ENCODE results near the gene EGFR. TPM values are rescaled to one million over a fixed set of nuclear protein-coding genes. Genes with fewer than 3 reads are reported as not detected.

Gene EGFR
- total RNA-seq, 1 donor from 2014 or later = 19.4 TPM

DNA sequence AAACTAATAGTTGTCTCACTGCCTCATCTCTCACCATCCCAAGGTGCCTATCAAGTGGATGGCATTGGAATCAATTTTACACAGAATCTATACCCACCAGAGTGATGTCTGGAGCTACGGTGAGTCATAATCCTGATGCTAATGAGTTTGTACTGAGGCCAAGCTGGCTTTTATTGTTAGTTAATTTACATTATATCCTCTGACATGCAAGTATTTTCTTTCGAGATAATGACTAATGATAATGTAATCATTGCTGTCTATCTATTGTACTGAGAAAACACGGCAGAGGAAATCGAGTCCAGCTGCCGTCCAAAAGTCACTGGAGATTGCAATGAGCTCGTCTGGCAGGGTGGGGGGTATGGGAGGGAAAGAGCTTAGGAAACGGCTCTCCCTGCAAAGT lies 173.9 kb downstream of the EGFR start:
- no peak for DNase-seq (ENCODE audit: low spot score in 2 of 2, unreplicated experiment in 2 of 2)
- H3K27ac Mint-ChIP-seq = no peak overlapping the region
- H3K36me3 Mint-ChIP-seq = peaks cover 2% of the 10 kb centered on the region
- peaks cover 16% of the 10 kb centered on the region for H3K4me1 Mint-ChIP-seq
- no peaks in the 10 kb centered on the region for H3K9me3 Mint-ChIP-seq
- TF ChIP-seq, protein P1, sequence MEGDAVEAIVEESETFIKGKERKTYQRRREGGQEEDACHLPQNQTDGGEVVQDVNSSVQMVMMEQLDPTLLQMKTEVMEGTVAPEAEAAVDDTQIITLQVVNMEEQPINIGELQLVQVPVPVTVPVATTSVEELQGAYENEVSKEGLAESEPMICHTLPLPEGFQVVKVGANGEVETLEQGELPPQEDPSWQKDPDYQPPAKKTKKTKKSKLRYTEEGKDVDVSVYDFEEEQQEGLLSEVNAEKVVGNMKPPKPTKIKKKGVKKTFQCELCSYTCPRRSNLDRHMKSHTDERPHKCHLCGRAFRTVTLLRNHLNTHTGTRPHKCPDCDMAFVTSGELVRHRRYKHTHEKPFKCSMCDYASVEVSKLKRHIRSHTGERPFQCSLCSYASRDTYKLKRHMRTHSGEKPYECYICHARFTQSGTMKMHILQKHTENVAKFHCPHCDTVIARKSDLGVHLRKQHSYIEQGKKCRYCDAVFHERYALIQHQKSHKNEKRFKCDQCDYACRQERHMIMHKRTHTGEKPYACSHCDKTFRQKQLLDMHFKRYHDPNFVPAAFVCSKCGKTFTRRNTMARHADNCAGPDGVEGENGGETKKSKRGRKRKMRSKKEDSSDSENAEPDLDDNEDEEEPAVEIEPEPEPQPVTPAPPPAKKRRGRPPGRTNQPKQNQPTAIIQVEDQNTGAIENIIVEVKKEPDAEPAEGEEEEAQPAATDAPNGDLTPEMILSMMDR (IDR thresholded peaks at IDR 0.05; ENCODE audit: unreplicated experiment) = no peak
- H3K27me3 Mint-ChIP-seq (ENCODE audit: low read depth) = peaks cover 1% of the 10 kb centered on the region
- H3K4me3 Mint-ChIP-seq = no peak overlapping the region

DNA sequence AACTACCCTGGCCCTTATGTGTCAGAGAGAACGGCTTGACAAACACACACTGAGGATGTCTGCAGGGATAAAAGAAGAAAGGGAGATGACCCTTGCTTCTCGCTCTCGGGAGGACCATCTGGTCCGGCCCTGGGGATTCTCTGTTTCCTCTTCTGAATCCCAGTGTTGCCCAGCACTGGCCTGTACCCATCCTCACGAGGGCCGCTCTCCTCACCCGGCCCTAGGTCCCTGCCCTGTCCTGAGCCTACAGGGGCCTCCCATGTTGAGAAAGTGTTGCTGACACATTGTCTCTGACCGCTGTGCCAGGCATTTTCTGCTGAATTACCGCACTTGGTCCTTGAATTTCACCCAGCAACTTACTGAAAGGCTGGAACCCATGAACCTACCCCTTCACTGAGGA lies 174.4 kb downstream of the EGFR start:
- TF ChIP-seq, protein P1 (IDR thresholded peaks at IDR 0.05; ENCODE audit: unreplicated experiment) = no peak
- Mint-ChIP-seq H3K9me3 (no peaks in the 10 kb centered on the region), H3K27ac (no peak overlapping the region), H3K4me3 (no peak overlapping the region), H3K27me3 (ENCODE audit: low read depth) (peaks cover 1% of the 10 kb centered on the region), H3K36me3 (peaks cover 2% of the 10 kb centered on the region), H3K4me1 (peaks cover 12% of the 10 kb centered on the region)
- no peak for DNase-seq (ENCODE audit: low spot score in 2 of 2, unreplicated experiment in 2 of 2)

DNA sequence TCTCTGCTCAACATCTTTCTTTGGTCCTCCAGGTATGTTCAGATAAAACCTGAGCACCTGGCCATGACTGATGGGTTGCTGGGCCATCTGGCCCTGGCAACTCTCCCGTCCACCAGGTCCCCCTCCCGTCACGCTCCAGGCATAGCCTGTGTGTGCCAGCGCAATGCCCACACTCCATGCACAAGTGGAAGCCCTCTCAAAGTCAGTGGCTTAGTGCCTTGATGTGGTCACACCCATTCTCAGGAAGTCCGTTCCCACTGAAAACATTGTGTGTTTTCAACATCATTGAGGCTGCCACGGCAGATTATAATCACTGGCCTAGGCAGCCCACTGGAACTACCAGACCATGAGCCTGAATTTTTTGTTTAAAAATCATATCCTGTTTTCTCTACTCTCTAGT lies 175.7 kb downstream of the EGFR start:
- H3K27me3 Mint-ChIP-seq (ENCODE audit: low read depth) = peaks cover under 1% of the 10 kb centered on the region
- H3K27ac Mint-ChIP-seq = no peak overlapping the region
- TF ChIP-seq, protein P1 (IDR thresholded peaks at IDR 0.05; ENCODE audit: unreplicated experiment) = no peak
- no peak overlapping the region for H3K4me3 Mint-ChIP-seq
- peaks cover 2% of the 10 kb centered on the region for H3K36me3 Mint-ChIP-seq
- no peaks in the 10 kb centered on the region for H3K9me3 Mint-ChIP-seq
- no peak for DNase-seq (ENCODE audit: low spot score in 2 of 2, unreplicated experiment in 2 of 2)
- peaks cover 5% of the 10 kb centered on the region for H3K4me1 Mint-ChIP-seq

DNA sequence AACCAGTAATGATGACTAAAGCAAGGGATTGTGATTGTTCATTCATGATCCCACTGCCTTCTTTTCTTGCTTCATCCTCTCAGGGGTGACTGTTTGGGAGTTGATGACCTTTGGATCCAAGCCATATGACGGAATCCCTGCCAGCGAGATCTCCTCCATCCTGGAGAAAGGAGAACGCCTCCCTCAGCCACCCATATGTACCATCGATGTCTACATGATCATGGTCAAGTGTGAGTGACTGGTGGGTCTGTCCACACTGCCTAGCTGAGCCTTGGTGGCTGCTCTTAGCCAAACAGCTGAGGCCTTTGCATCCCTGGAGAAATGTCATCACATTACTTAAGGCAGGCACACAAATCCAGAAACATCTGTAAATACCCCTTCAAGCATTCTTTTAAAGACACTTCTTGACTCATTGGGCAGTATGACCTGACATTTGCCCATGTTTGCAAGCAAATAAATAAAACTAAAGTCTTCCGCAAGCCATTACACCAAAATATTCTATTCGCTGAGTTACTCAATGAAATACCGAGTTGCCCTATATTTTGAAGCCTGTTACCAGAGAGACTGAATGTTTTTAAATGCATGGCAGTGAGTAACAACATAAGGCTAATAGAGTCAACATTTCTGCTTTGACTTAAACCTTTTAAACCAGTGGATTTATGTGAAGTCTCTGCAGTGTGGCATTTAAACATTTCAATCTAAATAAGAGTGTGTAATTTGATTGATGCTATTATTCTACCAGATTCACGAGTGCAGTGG lies 180.0 kb downstream of the EGFR start:
- H3K4me1 Mint-ChIP-seq = no peaks in the 10 kb centered on the region
- no peaks in the 10 kb centered on the region for H3K9me3 Mint-ChIP-seq
- DNase-seq (ENCODE audit: low spot score in 2 of 2, unreplicated experiment in 2 of 2) = no peak
- no peak overlapping the region for H3K27ac Mint-ChIP-seq
- peaks cover 9% of the 10 kb centered on the region for H3K36me3 Mint-ChIP-seq
- H3K4me3 Mint-ChIP-seq = no peak overlapping the region
- TF ChIP-seq, protein P1 (IDR thresholded peaks at IDR 0.05; ENCODE audit: unreplicated experiment) = no peak
- no peaks in the 10 kb centered on the region for H3K27me3 Mint-ChIP-seq (ENCODE audit: low read depth)

DNA sequence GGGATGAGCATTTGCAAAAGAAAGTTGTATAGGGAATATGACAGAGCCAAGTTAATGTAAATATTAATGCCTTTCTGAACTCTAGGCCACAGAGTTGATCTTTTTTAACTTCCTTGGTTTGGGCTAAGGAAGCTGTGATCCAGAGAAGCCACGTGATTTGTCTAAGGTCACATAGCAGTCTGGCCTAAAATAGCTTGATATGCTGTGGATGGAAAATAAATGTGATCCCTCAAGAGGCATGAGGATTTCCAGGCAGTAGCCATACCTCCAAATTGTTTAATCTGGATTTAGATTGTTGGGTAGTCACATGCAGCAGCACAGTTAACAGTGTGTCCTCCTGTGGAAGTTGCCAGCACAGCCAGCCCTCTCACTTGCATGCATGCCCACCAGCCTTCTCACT lies 180.6 kb downstream of the EGFR start:
- DNase-seq (ENCODE audit: low spot score in 2 of 2, unreplicated experiment in 2 of 2) = no peak
- Mint-ChIP-seq H3K27me3 (ENCODE audit: low read depth) (no peaks in the 10 kb centered on the region), H3K4me1 (no peaks in the 10 kb centered on the region), H3K27ac (no peak overlapping the region), H3K36me3 (peaks cover 8% of the 10 kb centered on the region), H3K9me3 (no peaks in the 10 kb centered on the region), H3K4me3 (no peak overlapping the region)
- TF ChIP-seq, protein P1 (IDR thresholded peaks at IDR 0.05; ENCODE audit: unreplicated experiment) = no peak

Data from mesothelial cell of epicardium (in vitro differentiated cells).